ENCODE results near the gene TNFRSF1B. TPM values are rescaled to one million over a fixed set of nuclear protein-coding genes. Genes with fewer than 3 reads are reported as not detected.
"Not testable (repeated sequence)": the region's sequence is repeated elsewhere in the genome, so short reads cannot be mapped to it uniquely, and the experiment has no call there.

Gene TNFRSF1B
- polyA plus RNA-seq, 3 donors, result 436 to 761 (median 450) TPM

- no peak overlapping the region for H3K4me2 ChIP-seq (replicated peaks; ENCODE audit: extremely low read depth, low read length, poor library complexity, severe bottlenecking)
- no peak overlapping the region for H3K4me3 ChIP-seq (replicated peaks in 1 of 3; ENCODE audit: low read depth in 2 of 3, low read length in 3 of 3)
- no peaks in the 10 kb centered on the region for H3K4me1 ChIP-seq (ENCODE audit: control insufficient read depth in 1 of 2, insufficient read depth in 2 of 2, low read length in 2 of 2)
- no peak overlapping the region for H3K27ac ChIP-seq (ENCODE audit: low read depth in 1 of 2, low read length in 2 of 2)
- Mint-ChIP-seq H3K4me1 (no peaks in the 10 kb centered on the region), H3K9me3 (peaks cover 5 to 22% (median 11%) of the 10 kb centered on the region in 7 donors), H3K4me3 (no peak overlapping the region), H3K36me3 (no peaks in the 10 kb centered on the region), H3K27me3 (ENCODE audit: low read depth in 3 of 3) (peaks cover 8 to 12% (median 8%) of the 10 kb centered on the region in 3 donors), H3K27ac (no peak overlapping the region)
- no peak overlapping the region for H2AFZ ChIP-seq (ENCODE audit: insufficient read depth, low read depth, low read length, poor library complexity, severe bottlenecking)
- TF ChIP-seq CTCF (IDR thresholded peaks at IDR 0.05), result no peak
- H4K20me1 ChIP-seq (ENCODE audit: insufficient read depth, low read length), result no peaks in the 10 kb centered on the region
- H3K36me3 ChIP-seq (replicated peaks in 1 of 2; ENCODE audit: control insufficient read depth in 1 of 2, insufficient read depth in 2 of 2, low read length in 2 of 2), result no peaks in the 10 kb centered on the region
- WGBS (ENCODE audit: insufficient coverage), result 82% methylated on average over 2 of the region's 2 CpGs
- no peaks in the 10 kb centered on the region for H3K79me2 ChIP-seq (ENCODE audit: insufficient read depth, low read length)
- no peaks in the 10 kb centered on the region for H3K27me3 ChIP-seq (ENCODE audit: control insufficient read depth in 2 of 2, insufficient read depth in 2 of 2, low read length in 2 of 2)
- peaks cover 0 to 7% of the 10 kb centered on the region in 2 donors for H3K9me3 ChIP-seq (replicated peaks in 1 of 2; ENCODE audit: control insufficient read depth in 1 of 2, insufficient read depth in 1 of 2, low read length in 2 of 2)
- intact Hi-C loops (cut with micrococcal nuclease), result no loop called here
- H3K9ac ChIP-seq (ENCODE audit: insufficient read depth, low read length, poor library complexity, severe bottlenecking), result no peak overlapping the region
- no peak for DNase-seq
These were observed 54.1 kb downstream of the TNFRSF1B start for GRCh38 chr1:12220890-12221289.

DNA sequence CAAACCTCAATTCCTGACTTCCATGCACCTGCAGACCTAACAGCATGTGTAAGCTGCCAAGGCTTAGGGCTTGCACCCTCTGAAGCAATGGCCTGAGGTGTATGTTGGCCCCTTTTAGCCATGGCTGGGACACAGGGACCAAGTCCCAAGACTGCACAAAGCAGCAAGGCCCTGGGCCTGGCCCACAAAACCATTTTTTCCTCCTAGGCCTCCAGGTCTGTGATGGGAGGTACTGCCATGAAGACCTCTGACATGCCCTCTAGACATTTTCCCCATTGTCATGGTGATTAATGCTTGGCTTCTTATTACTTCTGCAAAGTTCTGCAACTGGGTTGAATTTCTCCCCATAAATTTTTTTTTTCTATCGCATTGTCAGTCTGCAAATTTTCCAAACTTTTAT, 55.9 kb downstream of the TNFRSF1B start:
- H3K9ac ChIP-seq (ENCODE audit: insufficient read depth, low read length, poor library complexity, severe bottlenecking); H3K79me2 ChIP-seq (ENCODE audit: insufficient read depth, low read length); H3K27ac ChIP-seq (ENCODE audit: low read depth in 1 of 2, low read length in 2 of 2); H3K4me3 ChIP-seq (replicated peaks in 1 of 3; ENCODE audit: low read depth in 2 of 3, low read length in 3 of 3); H3K9me3 ChIP-seq (replicated peaks in 1 of 2; ENCODE audit: control insufficient read depth in 1 of 2, insufficient read depth in 1 of 2, low read length in 2 of 2); H3K4me1 Mint-ChIP-seq; H3K27ac Mint-ChIP-seq; H3K4me3 Mint-ChIP-seq; DNase-seq; H3K4me2 ChIP-seq (replicated peaks; ENCODE audit: extremely low read depth, low read length, poor library complexity, severe bottlenecking); H3K27me3 Mint-ChIP-seq (ENCODE audit: low read depth in 3 of 3); intact Hi-C loops (cut with micrococcal nuclease); H4K20me1 ChIP-seq (ENCODE audit: insufficient read depth, low read length); H2AFZ ChIP-seq (ENCODE audit: insufficient read depth, low read depth, low read length, poor library complexity, severe bottlenecking); H3K4me1 ChIP-seq (ENCODE audit: control insufficient read depth in 1 of 2, insufficient read depth in 2 of 2, low read length in 2 of 2); H3K27me3 ChIP-seq (ENCODE audit: control insufficient read depth in 2 of 2, insufficient read depth in 2 of 2, low read length in 2 of 2); H3K36me3 ChIP-seq (replicated peaks in 1 of 2; ENCODE audit: control insufficient read depth in 1 of 2, insufficient read depth in 2 of 2, low read length in 2 of 2); H3K36me3 Mint-ChIP-seq: not testable (repeated sequence)
- peaks cover 5 to 22% (median 10%) of the 10 kb centered on the region in 7 donors for H3K9me3 Mint-ChIP-seq
- WGBS (ENCODE audit: insufficient coverage), result no CpG with 5 or more reads among the region's 1 CpG

DNA sequence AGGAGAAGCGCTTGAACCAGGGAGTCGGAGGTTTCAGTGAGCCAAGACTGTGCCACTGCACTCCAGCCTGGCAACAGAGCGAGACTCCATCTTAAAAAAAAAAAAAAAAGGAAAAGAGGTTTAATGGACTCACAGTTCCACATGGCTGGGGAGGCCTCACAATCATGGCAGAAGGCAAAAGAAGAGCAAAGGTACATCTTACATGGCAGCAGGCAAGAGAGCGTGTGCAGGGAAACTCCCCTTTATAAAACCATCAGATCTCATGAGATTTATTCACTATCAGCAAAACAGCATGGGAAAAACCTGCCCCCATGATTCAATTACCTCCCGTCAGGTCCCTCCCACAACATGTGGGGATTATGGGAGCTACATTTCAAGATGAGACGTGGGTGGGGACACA, 57.3 kb downstream of the TNFRSF1B start:
- H3K27me3 ChIP-seq (ENCODE audit: control insufficient read depth in 2 of 2, insufficient read depth in 2 of 2, low read length in 2 of 2); H3K9me3 ChIP-seq (replicated peaks in 1 of 2; ENCODE audit: control insufficient read depth in 1 of 2, insufficient read depth in 1 of 2, low read length in 2 of 2); H4K20me1 ChIP-seq (ENCODE audit: insufficient read depth, low read length); H3K4me1 Mint-ChIP-seq; H2AFZ ChIP-seq (ENCODE audit: insufficient read depth, low read depth, low read length, poor library complexity, severe bottlenecking); H3K27ac ChIP-seq (ENCODE audit: low read depth in 1 of 2, low read length in 2 of 2); H3K27me3 Mint-ChIP-seq (ENCODE audit: low read depth in 3 of 3); H3K36me3 Mint-ChIP-seq; H3K4me2 ChIP-seq (replicated peaks; ENCODE audit: extremely low read depth, low read length, poor library complexity, severe bottlenecking); H3K4me3 ChIP-seq (replicated peaks in 1 of 3; ENCODE audit: low read depth in 2 of 3, low read length in 3 of 3); DNase-seq; H3K79me2 ChIP-seq (ENCODE audit: insufficient read depth, low read length); H3K36me3 ChIP-seq (replicated peaks in 1 of 2; ENCODE audit: control insufficient read depth in 1 of 2, insufficient read depth in 2 of 2, low read length in 2 of 2); intact Hi-C loops (cut with micrococcal nuclease); H3K9ac ChIP-seq (ENCODE audit: insufficient read depth, low read length, poor library complexity, severe bottlenecking); H3K4me1 ChIP-seq (ENCODE audit: control insufficient read depth in 1 of 2, insufficient read depth in 2 of 2, low read length in 2 of 2); H3K27ac Mint-ChIP-seq; H3K4me3 Mint-ChIP-seq: not testable (repeated sequence)
- peaks cover 5 to 22% (median 10%) of the 10 kb centered on the region in 7 donors for H3K9me3 Mint-ChIP-seq
- WGBS (ENCODE audit: insufficient coverage), result no CpG with 5 or more reads among the region's 6 CpGs
